ENCODE data around the gene TMEM19.
"Not testable (repeated sequence)": the region's sequence is repeated elsewhere in the genome, so short reads cannot be mapped to it uniquely, and the experiment has no call there.

TMEM19 gene

DNA sequence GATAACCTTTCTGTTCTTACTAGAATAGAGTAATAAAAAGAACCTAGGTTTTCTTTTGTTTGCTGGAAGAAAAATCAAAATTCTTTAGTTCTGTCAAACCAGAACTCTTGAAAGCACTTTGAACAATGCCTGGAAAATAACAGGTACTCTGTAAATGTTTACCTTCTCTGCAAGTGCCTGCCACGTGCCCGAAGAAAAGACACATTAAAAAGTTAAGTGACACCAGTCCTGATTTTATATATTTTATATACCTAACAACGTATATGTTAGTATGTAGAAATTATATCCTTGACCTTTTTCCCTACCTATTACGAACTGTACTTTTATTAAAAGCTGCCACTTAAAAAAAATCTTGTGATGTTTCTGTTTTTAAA, 20.8 kb upstream of the TMEM19 start:
- DNase-seq (ENCODE audit: low read depth in 1 of 2, low spot score in 1 of 2) = no peak

DNA sequence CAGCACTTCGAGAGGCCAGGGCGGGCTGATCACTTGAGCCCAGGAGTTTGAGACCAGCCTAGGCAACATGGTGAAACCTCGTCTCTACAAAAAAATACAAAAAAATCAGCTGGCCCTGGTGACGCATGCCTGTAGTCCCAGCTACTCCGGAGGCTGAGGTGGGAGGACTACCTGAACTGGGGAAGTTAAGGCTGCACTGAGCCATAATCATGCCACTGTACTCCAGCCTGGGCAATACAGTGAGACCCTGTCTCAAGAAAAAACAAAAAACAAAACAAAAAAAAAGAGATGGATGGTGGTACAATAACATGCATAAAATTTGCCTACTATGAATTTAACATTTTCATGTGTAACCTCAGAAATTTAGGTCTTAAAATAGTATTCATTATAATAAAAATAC, 19.6 kb upstream of the TMEM19 start:
- DNase-seq (ENCODE audit: low read depth in 1 of 2, low spot score in 1 of 2) = no peak

DNA sequence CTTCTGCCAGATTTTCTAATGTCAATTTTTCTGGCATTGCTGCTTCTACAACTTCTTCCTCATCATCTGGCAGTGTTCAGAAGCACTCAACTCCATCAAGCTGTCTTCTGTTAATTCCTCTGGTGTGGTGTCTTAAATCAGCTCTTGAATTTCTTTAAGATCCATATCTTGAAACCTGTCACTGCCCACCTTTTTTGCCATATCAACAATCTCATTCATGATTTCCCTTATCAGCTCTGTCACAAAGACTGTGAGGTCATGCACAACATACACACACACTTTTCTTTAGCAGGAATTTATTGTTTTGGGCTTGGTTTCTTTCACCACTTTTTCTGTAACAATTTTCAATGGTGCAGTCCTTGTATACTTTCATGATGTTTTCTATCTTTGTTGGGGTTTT, 14.6 kb upstream of the TMEM19 start:
- DNase-seq (ENCODE audit: low read depth in 1 of 2, low spot score in 1 of 2) = no peak

DNA sequence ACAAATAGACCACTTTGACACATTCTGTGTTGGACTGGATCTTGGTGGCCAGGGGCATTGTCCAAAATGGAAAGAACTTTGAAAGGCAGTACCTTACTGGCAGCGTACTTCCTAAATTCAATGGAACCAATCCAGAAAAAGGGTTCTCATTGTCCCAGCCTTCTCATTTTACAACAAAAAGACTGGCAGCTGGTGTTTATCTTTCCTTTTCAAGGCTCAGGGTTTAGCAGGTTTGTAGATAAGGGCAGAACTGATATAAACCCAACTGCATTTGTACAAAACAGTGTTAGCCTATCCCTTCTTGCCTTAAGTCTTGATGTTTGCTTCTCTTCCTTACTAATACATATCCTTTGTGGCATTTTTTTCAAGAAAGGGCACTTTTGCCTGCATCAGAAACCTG, 14.1 kb upstream of the TMEM19 start:
- DNase-seq (ENCODE audit: low read depth in 1 of 2, low spot score in 1 of 2) = no peak

DNA sequence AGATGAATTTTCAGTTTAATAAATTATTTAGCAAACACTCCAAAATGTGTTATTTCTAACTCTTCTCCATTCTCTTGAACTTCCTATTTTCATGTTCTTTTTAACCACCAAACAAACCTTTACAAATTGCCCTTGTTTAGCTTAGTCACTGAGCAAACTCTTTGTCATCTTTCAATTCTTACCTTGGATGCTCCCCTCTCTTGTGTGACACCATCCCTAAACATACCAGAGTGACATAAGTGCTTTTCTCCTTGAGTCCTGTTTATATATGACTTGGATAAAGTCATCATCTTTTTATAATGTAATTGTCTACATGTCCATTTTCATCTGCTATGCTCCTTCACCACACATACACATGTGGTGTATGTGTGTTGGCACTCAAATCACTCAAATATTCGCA, 3.4 kb upstream of the TMEM19 start:
- DNase-seq (ENCODE audit: low read depth in 1 of 2, low spot score in 1 of 2) = no peak

DNA sequence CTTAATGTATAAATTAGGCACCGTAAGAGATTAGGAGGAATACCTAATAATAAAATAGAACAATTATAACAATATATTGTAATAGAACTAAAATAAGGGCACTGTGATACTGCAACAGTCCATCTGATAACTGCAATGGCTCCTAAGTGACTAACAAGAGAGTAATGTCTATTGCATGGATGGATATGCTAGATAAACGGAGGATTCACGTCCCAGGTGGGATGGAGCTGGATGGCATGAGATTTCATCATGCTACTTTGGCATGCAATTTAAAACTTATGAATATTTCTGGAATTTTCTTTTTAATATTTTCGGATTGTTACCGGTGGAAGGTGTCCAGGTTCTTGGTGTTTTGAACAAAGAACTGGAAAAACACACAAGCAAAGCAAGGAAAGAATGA, 2.2 kb upstream of the TMEM19 start:
- no peak for DNase-seq (ENCODE audit: low read depth in 1 of 2, low spot score in 1 of 2)

DNA sequence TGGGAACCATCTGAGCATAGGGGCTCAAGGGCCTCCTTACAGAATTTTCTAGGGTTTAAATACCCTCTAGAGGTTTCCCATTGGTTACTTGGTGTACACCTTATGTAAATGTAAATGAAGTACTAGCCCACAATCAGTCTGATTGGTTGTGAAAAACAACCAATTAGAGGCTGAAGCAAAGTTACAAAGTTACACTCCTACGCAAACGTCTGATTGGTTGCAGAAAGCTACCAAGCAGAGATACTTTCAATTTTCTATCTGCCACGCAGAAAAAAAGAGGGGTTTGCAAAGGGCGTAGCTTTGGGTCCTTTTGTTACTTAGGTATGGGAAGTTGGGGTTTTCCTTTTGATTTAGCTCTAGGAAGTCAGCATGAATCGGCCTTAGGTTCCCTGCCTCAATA, 1.8 kb upstream of the TMEM19 start:
- no peak for DNase-seq (ENCODE audit: low read depth in 1 of 2, low spot score in 1 of 2)

DNA sequence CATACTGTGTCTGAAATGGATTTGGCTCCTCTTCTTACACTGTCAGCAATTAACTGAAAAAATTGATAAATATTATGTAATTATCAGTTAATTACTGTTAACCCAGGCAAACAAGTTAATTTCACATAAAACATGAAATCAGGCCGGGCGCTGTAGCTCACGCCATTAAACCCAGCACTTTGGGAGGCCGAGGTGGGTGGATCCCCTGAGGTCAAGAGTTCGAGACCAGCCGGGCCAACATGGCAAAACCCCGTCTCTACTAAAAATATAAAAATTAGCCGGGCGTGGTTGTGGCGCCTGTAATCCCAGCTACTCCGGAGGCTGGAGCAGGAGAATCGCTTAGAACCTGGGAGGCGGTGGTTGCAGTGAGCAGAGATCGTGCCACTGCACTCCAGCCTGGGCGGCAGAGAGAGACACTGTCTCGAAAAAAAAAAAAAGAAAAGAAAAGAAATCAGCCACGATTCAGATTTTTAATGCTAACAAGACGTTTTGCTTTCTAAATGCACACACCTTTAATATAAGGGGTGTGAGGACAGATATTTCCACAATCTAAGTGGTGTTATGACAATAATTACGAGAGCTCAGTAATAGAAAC, 473 bp upstream of the TMEM19 start:
- no peak for DNase-seq (ENCODE audit: low read depth in 1 of 2, low spot score in 1 of 2)

DNA sequence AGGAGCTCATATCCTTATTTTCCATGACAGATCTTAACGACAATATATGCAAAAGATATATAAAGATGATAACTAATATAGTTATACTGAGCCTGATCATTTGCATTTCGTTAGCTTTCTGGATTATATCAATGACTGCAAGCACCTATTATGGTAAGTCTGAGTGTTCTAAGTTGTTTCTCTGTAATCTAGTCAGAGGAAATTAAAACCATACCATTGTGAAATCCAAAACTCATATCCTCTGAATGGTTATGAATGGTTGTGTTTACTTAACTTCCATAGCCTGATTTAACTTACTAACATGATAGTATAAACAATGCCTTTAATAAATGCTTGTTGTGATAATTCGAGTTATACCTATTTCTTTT, 760 bp downstream of the TMEM19 start:
- DNase-seq (ENCODE audit: low read depth in 1 of 2, low spot score in 1 of 2) = no peak

DNA sequence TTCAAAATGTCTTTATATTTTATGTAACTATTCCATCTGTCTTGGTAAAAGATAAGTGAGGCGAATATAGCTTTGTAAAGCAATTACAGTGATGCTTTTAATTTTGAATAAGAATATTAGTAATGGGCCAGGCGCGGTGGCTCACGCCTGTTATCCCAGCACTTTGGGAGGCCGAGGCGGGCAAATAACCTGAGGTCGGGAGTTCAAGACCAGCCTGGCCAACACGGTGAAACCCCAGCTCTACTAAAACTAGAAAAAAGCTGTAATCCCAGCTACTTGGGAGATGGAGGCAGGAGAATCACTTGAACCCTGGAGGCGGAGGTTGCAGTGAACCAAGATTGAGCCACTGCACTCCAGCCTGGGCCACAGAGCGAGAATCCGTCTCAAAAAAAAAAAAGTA, 1.3 kb downstream of the TMEM19 start:
- DNase-seq (ENCODE audit: low read depth in 1 of 2, low spot score in 1 of 2) = not testable (repeated sequence)

DNA sequence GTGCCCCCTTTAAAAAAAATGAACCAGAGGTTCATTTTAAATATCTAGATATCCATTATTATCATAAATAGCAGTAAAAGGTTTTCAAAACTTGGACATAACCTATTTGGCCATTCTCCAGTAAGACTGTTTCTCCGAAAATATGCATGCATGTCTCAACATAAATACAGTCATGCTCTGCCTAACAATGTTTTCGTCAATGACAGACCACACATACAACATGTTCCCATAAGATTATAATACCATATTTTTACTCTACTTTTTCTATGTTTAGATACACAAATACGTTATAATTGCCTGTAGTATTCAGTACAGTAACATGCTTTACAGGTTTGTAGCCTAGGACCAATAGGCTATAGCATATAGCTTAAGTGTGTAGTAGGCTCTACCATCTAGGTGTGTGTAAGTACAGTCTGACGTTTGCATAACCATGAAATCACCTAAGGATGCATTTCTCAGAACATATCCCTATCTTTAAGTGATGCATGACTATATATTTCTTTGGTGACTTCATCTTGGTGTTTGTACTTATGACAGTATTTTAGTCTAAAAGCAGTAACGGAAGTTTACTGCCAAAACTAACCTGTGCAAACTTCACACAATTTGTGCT, 3.2 kb downstream of the TMEM19 start:
- DNase-seq (ENCODE audit: low read depth in 1 of 2, low spot score in 1 of 2) = no peak

DNA sequence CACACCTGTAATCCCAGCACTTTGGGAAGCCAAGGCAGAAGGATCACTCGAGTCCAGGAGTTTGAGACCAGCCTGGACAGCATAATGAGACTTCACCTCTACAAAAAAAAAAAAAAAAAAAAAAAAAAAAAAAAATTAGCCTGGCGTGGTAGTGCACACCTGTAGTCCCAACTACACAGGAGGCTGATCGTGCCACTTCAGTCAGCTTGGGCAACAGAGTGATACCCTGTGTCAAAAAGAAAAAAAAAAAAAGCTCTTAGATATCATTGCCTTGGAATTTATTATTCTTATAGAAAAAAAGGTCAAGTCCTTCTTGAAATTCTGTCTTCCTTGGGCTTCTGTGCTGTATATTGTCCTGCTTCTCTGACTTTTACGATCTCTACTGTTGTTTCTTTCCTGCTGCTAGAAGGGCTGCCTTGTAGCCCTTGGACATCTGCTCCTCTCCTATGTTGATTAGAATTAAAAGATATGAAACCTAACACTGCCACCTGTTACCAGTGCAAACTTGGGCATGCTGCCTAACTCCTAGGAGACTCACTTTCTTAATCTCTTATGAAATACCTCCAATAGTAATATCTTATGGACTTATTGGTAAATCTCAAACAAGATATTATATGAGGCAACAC, 5.7 kb downstream of the TMEM19 start:
- DNase-seq (ENCODE audit: low read depth in 1 of 2, low spot score in 1 of 2) = no peak

DNA sequence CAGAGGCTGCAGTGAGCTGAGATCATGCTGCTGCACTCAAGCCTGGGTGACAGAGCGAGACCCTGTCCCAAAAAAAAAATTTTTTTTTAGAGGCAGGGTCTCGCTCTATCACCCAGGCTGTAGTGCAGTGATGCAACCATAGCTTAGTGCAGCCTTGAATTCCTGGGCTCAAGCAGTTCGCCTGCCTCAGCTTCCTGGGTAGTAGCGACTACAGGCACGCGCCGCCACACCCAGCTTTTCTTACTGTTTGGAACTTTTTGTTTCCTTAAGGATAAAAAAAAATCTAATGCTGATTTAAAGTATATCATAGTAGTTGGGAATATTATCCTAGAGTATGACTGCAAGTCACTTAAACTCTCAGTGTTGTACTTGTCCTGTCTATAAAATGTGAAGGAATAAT, 7.2 kb downstream of the TMEM19 start:
- DNase-seq (ENCODE audit: low read depth in 1 of 2, low spot score in 1 of 2) = no peak

DNA sequence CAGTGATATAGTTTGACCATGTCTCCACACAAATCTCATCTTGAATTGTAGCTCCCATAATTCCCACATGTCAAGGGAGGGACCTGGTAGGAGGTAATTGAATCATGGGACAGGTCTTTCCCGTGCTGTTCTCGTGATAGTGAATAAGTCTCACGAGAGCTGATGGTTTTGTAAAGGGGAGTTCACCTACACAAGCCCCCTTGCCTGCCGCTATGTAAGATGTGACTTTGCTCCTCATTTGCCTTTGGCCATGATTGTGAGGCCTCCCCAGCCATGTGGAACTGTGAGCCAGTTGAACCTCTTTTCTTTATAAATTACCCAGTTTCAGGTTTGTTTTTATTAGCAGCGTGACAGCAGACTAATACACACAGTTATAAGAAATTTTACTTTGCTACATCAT, 7.8 kb downstream of the TMEM19 start:
- not testable (repeated sequence) for DNase-seq (ENCODE audit: low read depth in 1 of 2, low spot score in 1 of 2)

DNA sequence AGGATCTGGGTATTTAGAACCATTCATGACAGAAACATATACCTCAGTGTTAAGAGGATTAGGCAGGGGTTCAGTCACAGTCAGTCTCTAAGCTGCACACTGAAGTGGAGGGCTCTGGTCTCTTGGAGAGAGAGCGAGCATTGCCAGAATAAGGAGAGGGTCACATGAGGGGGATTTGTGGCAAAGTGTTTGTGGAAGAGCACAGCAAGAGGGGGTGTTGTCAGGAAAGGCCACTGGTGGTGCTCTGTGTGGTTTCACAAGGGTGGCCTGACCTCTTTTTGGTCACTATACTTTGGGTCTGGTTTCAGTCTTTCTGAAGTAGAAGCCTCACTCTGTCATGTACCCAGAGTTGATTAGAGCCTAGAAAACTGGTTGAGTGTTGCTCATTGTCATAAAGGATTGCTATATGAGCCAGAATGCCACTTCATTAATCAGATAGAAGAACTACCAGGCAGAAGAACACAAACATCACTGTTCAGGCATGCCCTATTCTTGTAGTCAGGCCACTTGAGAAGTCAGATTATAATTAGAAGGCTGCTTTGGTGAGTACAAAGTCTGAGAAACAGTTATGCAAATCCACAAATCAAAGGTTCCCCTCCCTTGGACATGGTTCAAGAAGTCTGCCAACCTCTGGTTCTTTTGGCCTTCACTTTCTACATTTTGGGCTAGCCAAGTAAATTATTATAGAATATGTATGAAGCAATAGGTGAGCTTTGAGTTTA, 8.4 kb downstream of the TMEM19 start:
- DNase-seq (ENCODE audit: low read depth in 1 of 2, low spot score in 1 of 2) = no peak

DNA sequence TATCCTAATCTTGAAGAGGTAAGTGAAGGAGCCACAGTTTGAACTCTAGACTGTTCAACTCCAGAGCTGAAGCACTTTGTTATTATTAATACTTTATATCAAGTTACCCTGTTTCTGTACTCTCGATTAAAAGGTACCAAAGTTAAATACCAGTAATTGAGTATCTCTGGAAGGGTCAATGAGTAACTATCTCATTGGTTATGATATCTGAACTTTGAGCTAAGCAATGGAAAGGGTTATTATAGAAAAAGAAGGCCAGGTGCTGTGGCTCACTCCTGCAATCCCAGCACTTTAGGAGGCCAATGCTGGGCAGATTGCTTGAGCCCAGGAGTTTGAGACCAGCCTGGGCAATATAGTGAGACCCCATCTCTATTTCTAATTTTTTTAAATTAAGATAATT, 9.9 kb downstream of the TMEM19 start:
- no peak for DNase-seq (ENCODE audit: low read depth in 1 of 2, low spot score in 1 of 2)

DNA sequence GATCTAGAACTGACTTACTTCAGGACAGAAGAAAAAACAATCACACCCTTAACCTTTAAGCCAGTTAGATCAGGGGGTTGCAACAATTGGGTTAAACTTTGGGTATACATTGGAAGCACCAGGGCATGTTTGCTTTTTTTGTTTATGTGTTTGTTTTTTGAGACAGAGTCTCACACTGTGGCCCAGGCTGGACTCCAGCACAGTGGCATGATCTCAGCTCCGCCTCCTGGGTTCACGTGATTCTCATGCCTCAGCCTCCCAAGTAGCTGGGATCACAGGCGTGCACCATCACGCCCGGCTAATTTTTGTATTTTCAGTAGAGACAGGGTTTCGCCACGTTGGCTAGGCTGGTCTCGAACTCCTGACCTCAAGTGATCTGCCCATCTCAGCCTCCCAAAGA, 16.3 kb downstream of the TMEM19 start:
- DNase-seq (ENCODE audit: low read depth in 1 of 2, low spot score in 1 of 2) = not testable (repeated sequence)

DNA sequence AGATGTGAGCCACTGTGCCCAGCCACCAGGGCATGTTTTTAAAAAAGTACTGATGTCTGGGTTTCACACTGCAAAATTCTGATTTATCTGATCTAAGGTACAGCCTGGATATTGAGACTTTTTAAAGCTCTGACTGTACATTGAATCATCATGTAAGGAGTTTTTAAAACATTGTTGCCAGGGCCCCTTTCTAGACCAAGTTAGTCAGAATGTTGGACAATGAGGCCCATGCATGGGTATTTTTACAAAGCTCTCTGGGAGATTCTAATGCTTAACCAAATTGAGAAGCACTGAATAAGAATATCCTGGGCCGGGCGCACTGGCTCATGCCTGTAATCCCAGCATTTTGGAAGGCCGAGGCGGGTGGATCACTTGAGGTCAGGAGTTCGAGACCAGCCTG, 16.7 kb downstream of the TMEM19 start:
- DNase-seq (ENCODE audit: low read depth in 1 of 2, low spot score in 1 of 2) = no peak

DNA sequence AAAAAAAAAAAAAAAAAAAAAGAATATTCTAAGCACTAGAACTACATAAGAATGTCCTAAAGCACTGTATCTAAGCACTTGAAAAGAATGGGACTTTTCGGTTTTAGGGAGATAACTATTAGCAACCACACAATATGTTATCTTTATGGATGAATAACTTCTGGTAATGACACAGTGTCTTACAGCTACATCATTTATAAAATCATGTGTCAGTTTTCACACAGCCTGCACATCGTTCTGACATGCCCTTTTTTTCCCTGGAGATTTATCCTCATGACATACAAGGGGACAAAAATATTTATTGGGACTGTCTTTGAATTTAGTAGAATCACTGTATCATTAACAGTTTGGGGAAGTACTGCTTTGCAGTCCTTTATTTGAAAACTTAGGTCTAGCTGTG, 17.3 kb downstream of the TMEM19 start:
- DNase-seq (ENCODE audit: low read depth in 1 of 2, low spot score in 1 of 2) = no peak

DNA sequence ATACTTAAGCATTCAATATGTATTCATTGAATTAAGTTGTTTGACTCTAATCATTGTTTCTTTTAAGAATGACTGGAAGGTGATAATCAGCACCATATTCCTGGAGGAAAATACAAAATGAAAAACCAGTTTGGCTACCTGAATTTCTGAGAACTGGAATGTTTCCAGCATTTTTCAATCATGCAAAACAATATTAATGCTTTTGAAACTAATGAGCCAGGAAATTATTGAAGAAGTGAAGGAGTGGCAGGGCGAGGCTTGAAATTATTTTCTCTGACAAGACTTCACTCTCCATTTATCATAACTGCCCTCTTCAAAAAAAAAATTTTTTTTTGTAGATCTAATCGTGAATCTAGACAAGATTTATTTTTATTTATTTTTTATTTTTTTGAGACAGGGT, 19.0 kb downstream of the TMEM19 start:
- no peak for DNase-seq (ENCODE audit: low read depth in 1 of 2, low spot score in 1 of 2)

DNA sequence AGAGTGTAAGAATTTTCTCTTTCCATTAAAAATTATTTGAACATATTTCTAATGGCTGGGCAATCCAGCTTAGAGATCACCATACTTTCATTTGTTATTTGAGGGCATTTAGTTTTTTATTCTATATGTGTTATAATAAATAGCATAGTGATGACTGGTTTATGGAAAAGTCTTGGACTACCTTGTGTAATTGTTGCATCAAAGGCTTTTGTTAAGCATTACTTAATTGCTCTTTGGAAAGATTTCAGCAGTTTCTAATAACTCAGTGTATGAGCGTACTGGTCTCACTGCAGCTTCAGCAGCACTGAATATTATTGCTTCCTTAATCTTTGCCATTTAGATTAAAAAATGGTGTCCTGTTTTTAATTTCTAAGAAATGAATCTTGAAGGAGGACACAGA, 22.8 kb downstream of the TMEM19 start:
- DNase-seq (ENCODE audit: low read depth in 1 of 2, low spot score in 1 of 2) = no peak

DNA sequence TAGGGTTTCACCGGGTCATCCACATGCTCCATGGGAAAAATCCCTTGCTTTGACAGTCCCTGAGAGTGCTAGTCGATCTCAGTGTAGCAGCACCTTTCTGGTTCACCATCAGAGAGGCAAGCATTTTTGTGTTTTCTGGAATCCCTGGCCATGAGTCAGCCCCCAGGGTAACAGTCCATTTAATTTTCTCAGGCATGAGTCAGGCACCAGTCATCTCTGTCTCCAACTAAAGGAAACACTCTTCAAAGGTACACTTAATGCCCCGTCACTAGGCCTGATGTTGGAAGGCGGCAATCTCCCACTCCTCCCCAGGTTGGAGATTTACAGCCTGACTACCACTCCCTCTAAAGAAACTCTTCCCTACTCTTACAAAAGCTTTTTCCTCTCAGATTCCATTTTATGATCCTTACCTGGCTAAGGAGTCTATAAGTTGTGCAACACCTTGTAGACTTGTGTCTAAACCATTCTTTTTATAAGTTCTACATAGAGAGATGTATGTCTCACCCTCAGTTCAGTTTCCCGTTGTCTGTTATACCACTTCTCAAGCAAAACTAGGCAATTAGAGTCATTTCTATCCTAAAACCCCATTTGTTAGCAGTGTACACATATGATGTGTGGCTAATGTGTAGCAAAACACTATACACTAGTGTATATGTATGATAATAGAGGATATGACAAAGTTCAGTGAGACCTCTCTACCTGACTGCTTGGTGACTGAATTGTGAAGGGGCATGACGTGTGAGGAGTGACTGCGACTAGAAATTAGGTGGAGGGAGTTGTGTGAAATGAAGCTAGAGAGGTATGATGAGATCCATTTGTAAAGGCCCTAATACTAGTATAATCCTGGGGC, 24.6 kb downstream of the TMEM19 start:
- no peak for DNase-seq (ENCODE audit: low read depth in 1 of 2, low spot score in 1 of 2)

Data from stimulated activated CD4-positive, alpha-beta T cell treated with anti-CD3 and anti-CD28 coated beads, Interleukin-15, amount 100 ng/mL, for 1 hour (primary cell).